Inferior parietal cortex (tissue), 1 donor: ENCODE measurements around the gene CGREF1.

ENCODE experiments used
- DNase-seq: peaks from one replicate; pipeline ENCODE4 v3.0.0-alpha.2; 2016; ENCODE audit errors: extremely low spot score

CGREF1 gene

DNA sequence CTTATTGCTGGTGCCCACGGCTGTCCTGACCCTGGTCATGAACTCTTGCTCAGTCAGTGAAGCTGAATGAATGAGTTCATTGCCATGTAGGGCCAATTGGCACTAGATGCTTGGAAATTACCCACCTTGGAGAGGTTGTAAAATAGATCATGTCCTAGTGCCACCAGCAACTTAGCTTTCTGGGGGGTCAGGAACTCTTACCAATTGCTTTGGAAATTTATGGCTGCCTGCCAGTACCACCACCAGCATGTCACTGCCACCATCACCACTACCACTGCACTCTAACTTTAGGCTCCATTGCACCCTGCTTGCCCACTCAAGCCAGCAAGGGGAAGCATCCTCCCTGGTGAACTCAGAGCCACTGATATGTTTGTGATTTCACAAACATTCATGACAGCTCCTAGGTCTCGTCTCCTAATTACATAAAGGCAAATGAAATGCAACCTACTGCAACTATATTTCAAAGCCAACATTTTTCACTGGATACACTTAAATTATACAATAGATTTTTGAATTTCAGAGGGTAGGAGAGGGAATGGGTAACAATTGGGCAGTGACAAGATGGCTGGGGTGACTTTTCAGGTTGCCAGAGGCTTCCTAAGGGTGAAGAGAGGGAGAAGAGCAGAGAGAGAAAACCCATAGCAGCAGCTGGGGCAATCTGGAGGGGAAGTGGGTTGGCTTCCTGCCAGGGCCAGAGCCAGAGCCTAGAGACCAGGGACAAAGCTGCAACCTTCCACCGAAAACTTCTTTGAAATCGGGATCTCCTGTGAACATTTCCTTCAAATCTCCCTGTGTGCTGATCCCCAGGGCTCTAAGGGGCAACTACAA lies 44.0 kb downstream of the CGREF1 start:
- DNase-seq = no peak

- DNase-seq = no peak
These were observed 45.1 kb downstream of the CGREF1 start for GRCh38 chr2:27073782-27074181.

DNA sequence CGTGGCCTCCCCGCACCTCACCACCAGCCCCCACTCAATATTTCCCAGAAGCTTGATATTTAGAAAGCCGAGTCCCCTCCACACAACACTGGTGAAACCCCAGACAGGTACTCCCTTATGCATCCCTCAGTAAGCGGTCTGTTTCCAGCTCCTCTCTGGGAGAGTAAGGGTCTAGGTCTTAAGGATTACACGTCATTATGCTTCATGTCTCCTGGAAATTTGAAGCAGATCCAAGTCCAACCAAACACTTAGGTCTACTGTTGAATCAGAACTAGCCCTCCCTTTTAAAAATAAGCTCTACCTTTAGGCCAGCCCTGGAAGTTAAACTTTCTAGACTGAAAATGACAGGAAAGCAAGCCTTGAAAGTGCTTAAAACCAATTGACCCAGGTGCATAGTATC lies 46.0 kb downstream of the CGREF1 start:
- no peak for DNase-seq

DNA sequence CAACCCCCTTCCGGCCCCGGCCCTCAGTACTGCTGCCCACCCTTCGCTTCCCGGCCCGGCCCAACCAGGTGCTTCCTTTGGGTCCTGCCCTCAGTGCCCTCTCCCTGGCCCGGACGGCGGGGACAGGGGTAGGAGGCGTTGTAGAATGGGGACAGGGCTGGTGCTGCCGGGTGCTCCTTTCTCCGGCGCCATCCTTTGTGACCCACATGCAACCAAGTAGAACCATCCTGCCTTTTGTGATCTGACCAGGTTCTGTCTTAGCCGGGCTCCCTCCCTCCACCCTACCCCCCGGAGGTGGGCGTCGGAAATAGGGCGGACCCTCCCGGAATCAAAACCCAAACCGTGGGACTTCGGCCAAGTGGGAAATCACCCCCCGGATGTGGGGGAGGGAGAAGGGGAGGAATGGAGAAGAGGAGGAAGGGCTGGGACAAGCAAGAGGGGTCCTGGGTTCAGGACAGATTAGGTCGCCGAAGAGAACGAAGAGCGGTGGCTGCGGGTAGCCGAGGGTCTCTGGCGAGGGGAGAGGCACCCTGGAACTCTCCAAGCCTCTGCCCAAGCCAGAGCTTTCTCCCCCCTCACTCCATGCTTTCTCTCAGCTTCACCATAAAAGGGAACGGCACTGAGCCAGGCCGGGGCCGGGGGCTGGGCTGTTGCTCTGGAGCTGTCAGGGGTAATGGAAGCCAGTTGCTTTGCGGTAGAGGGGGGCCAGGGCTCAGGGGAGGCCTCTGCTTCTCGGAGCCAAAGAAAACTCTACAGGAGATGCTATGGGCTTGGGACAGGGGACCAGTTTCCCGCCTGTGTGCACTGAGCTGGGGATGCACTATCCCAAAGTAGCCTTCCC lies 46.7 kb downstream of the CGREF1 start:
- no peak for DNase-seq

- DNase-seq = peak; percentile 93
These were observed 47.5 kb downstream of the CGREF1 start, which contains the start of gene OST4 for GRCh38 chr2:27071277-27071989. Gene OST4, minus strand, starts transcription at chr2:27071654.

DNA sequence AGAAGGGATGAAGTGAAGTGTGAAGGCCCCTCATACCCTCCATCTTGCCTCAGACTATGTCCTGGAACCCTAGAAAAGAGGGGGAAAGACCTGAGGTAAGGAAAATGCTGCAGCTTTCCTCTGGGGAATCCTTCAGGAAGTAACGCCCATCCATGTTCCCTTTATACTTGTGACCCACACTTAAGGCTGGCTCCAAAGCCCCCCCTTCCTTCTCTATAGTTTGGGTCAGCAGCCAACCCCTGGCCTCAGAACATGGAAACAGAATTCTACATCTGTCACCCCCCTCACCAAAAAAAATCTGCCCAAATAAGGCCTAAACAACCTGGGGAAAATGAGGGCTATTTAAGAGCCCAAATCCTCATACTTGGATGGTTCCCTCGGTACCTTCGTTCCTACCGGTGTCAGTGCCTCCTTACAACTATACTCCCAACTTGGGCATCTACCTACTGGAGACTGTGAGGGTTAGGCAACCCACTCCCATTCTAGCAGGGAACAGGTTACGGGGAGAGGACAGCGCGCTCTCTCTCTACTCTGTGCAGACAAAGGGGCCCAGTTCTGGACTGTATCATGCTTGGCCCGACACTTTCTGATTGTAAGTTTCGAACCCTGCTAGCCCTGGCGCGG lies 48.2 kb downstream of the CGREF1 start:
- DNase-seq = no peak

DNA sequence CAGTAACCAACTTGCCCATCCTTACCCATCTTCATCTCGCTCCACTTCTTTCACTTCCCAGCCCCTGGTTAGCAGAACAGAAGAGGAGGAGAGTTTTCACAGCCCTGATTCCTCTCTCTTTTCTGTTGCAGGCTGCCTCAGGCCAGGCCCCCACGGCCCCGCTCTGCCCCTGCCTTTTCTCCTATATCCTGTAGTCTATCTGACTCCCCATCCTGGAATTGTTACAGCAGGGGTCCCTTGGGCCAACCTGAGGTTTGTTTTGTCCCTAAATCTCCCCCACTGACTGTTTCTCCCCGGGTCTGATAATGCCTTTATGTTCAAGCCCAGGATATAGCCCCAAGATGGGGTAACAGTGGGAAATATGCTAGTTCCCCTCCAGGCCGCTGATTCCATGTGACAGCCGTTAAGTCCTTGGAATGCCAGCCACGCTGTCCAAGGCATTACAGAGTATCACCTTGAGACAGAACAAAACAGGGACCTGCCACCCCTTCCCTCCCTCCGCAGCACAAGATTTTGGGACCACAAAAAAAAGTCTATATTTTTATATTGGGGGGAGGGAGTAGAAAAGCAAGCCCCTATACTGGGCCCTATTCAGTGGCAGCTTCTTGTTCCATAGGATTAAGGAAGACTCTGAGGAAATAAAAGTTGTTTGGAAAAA lies 48.8 kb downstream of the CGREF1 start:
- no peak for DNase-seq

- no peak for DNase-seq
These were observed 49.5 kb downstream of the CGREF1 start for GRCh38 chr2:27069436-27069835.

DNA sequence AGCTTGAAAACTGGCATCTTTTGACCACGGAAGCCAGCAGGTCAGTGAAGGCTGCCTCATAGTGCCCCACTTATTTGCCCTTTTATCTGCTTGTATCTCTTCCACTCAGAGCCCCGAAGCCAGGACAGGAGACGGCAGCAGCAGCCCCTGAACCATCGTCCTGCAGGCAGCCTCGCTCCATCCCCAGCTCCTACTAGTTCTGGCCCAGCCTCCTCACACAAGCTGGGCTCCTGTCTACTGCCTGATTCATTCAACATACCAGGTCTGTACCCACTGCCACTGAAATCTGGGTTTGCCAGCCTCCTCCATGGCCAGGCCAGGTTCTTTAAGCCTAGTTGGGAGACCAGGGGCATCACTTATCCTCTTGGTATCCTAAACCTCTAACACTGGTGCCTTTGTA lies 51.5 kb downstream of the CGREF1 start:
- DNase-seq = no peak

- no peak for DNase-seq
These were observed 53.8 kb downstream of the CGREF1 start for GRCh38 chr2:27065128-27065527.

GRCh38 chr2:27060323-27060722 lies 58.6 kb downstream of the CGREF1 start:
- no peak for DNase-seq

DNA sequence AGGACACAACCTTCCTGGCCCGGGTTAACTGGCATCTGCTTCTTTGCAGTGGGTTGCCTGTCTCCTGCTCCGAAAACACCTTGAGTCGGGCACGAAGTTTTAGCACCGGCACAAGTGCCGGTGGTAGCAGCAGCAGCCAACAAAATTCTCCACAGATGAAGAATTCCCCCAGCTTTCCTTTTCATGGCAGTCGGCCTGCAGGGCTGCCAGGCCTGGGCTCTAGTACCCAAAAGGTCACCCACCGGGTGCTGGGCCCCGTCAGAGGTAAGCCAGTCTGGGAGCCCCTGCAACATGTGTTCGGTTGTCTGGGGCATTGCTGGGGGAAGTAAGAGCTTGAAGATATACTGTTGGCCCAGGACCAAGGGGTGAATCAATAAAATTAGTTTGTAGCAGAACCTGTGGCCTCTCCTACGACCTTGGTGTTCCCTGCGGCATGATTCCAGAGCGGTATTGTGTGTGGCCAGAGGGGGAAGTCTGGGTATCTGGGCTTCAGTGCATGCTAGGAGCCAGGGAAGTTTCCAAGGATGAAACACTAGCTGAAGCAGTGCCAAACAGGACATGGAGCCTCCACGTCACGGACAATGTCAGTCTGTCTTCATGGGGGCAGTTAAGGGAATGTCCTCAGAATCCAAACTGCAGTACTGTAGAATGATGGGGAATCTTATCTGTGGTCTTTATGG lies 59.6 kb downstream of the CGREF1 start:
- no peak for DNase-seq

DNA sequence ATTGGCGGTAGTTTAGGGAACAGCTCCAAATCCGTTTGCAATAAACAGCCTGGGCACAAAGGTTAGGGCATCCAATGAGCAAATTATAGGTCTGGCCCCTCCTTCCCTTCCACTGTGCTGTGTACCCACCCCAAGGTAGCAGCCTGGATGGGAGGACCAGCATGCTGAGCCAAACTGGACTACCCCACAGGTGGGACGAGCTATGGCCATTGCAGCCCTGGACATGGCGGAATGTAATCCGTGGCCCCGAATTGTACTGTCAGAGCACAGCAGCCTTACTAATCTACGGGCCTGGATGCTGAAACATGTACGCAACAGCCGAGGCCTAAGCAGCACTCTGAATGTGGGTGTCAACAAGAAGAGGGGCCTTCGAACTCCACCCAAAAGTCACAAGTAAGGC lies 60.7 kb downstream of the CGREF1 start:
- DNase-seq = no peak

DNA sequence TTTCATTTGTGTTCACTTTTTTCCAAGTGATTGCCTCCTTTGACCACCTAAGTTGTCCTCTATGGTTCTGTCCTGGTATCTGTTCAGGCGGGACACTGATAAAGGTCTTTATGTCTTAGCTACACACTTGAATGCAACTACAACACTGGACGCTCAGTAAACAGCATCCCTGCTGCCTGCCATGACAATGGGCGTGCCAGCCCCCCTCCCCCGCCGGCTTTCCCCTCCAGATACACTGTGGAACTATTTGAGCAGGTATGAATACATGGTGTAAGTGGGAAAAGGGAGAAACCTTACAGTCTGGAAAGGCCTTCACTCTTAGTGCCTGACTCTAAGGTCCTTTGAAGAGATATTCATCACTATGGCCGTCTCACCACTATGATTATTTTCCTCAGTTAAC lies 61.7 kb downstream of the CGREF1 start:
- no peak for DNase-seq

- no peak for DNase-seq
These were observed 64.2 kb downstream of the CGREF1 start for GRCh38 chr2:27054721-27055120.

- DNase-seq = no peak
These were observed 65.2 kb downstream of the CGREF1 start for GRCh38 chr2:27053776-27054175.

- DNase-seq = no peak
These were observed 65.6 kb downstream of the CGREF1 start for GRCh38 chr2:27053321-27053720.

DNA sequence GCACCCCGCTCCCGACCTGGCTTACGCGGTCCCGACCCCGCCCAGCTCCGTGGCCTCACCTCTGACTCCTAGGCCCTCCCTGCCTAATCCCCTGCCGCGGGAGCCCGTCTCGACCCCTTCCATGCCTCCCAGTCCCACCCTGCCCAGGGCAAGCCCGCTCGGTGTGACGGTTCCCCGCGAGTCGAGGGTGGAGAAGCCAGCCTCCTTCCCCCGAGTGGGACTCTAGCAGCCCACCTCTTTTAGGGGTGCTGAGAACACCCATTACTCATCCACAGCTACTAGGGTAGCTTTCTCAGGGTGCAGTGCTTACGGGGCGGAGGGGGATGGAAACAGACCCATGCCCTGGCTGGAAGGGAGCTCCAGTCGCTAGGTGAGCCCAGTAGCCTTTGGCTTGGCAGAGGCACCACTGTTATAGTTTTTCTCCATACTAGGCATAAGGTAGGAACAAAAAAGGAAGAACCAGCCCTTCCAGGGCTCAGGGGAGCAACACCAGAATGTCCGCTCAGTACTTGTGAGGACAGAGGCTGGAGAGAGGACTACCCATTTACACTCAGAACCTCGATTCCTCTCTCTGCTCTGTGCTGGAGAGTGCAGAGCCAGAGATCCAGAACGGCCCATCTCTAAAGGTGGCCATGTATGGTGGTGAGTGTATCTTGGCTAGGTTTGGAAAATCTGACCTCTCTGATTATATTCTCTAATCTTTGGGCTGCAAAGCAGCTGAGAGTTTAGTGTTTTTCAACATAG lies 66.9 kb downstream of the CGREF1 start:
- no peak for DNase-seq

DNA sequence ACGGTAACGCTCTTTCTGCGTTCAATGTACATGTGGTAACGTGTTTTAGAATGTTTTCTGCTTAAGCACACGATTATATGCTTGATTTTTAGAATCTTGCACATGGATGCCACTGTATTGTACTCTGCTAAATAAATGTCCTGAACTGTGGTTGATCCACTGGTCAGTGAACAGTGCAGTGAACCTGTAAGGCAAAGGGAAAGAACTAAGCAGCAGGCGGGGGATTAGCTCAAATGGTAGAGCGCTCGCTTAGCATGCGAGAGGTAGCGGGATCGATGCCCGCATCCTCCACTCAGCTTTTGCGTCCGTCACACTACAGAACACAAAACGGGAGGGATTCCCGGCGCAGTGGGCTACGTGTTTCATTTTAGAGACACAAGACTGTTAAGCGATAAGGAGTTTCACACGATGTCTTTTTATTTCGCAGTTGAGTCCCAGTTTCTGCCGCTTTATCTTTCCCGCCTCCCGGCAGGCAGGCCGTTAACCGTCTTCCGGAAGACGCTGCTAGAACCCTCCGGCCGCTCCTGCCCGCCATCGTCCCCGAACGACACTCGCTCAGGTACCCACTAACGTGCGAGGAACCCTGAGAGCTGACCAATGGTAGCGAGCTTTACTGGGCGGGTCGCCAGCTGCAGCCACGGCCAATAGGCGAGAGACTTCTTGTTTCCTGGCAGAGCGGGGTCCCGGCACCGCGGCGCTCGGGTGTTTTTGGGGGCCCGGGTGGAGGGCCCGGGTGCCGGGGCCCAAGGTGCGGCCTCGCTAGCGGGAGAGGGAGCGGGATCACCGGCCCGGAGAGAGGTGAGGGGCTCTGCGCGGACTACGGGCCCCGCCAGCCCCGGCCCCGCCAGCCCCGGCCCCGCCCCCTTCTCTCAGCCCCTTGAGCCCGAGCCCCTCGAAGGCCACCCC lies 67.7 kb downstream of the CGREF1 start, which contains the start of gene AGBL5:
Gene AGBL5 (plus strand): TSS at position 673 of the 906 bp plus-strand sequence. CDS start 1,291 bp downstream, outside the sequence.
- peak; percentile 95 for DNase-seq
